ENCODE results near the gene SUGP2. TPM values are rescaled to one million over a fixed set of nuclear protein-coding genes. Genes with fewer than 3 reads are reported as not detected.

SUGP2 gene
- 10 to 100 TPM; 36.3 to 46.1 TPM for total RNA-seq

GRCh38 chr19:19033426-19034203 is at the start of gene SUGP2, which contains the start of gene ARMC6:
Gene SUGP2, minus strand, starts transcription at chr19:19033517. Its CDS starts 2,446 bp downstream, at chr19:19031071.
Gene ARMC6, plus strand, starts transcription at chr19:19033603. Its CDS starts 607 bp downstream, at chr19:19034210.

GRCh38 chr19:19063183-19064097 is 30.1 kb upstream of the SUGP2 start, which contains the start of gene SLC25A42:
Gene SLC25A42, plus strand, starts transcription at chr19:19063994. Its CDS starts 32,131 bp downstream, at chr19:19096125.

Other genes with a start within 250 kb of the SUGP2 start
- gene COMP, start 242.2 kb downstream of the SUGP2 start, total RNA-seq = not detected
- 10 to 100 TPM; 29.6 to 66.6 TPM for gene UPF1, start 201.6 kb downstream of the SUGP2 start, total RNA-seq
- gene CERS1, start 137.4 kb downstream of the SUGP2 start, total RNA-seq = 1 to 10 TPM; 5.7 to 5.9 TPM
- 100 to 1,000 TPM; 224 to 244 TPM for gene COPE, start 114.1 kb downstream of the SUGP2 start, total RNA-seq
- 10 to 100 TPM; 46.5 to 65.6 TPM for gene DDX49, start 113.8 kb downstream of the SUGP2 start, total RNA-seq
- 10 to 100 TPM; 29.3 to 39.6 TPM for gene HOMER3, start 92.3 kb downstream of the SUGP2 start, total RNA-seq
- 10 to 100 TPM; 29.3 to 63.3 TPM for gene ARMC6, start 86 bp upstream of the SUGP2 start, total RNA-seq
- gene SLC25A42, start 30.5 kb upstream of the SUGP2 start, total RNA-seq = 1 to 10 TPM; 2.3 to 5.2 TPM
- 10 to 100 TPM; 27.5 to 37.6 TPM for gene TMEM161A, start 105.0 kb upstream of the SUGP2 start, total RNA-seq
- under 1 TPM in 1 of 2 donors, not detected in 1; 1.00 TPM for gene MEF2B, start 136.7 kb upstream of the SUGP2 start, total RNA-seq
- gene BORCS8, start 158.6 kb upstream of the SUGP2 start, total RNA-seq = 10 to 100 TPM; 14.8 to 27.0 TPM
- gene RFXANK, start 158.7 kb upstream of the SUGP2 start, total RNA-seq = 10 to 100 TPM; 54.7 to 81.9 TPM
- 10 to 100 TPM in 1 of 2 donors, 1 to 10 TPM in 1; 5.9 to 19.0 TPM for gene NR2C2AP, start 169.9 kb upstream of the SUGP2 start, total RNA-seq
- under 1 TPM in 1 of 2 donors, not detected in 1; under 0.01 TPM for gene NCAN, start 178.4 kb upstream of the SUGP2 start, total RNA-seq
- under 1 TPM in 1 of 2 donors, not detected in 1; under 0.01 TPM for gene TM6SF2, start 239.8 kb upstream of the SUGP2 start, total RNA-seq